H7 (cell line): Measurements from ENCODE around the gene RAB21. TPM values are rescaled to one million over a fixed set of nuclear protein-coding genes. Genes with fewer than 3 reads are reported as not detected.
"Not testable (repeated sequence)": the region's sequence is repeated elsewhere in the genome, so short reads cannot be mapped to it uniquely, and the experiment has no call there.

Experiments
- DNase-seq: peaks from one replicate; pipeline ENCODE4 v3.0.0; 2012
- H3K27me3 ChIP-seq: 2 replicates; pipeline ENCODE4 v1.6.0; 2011; ENCODE audit warnings: mild to moderate bottlenecking, low read length; ENCODE audit not compliant: control insufficient read depth, insufficient read depth
- H3K36me3 ChIP-seq: replicated peaks from 2 replicates; pipeline ENCODE4 v1.5.1; 2011; ENCODE audit warnings: low read length; ENCODE audit not compliant: control insufficient read depth, insufficient read depth
- H3K4me3 ChIP-seq: 2 replicates; pipeline ENCODE4 v1.5.1; 2011; ENCODE audit warnings: low read depth, mild to moderate bottlenecking, control low read depth, low read length, moderate library complexity; ENCODE audit not compliant: insufficient read depth
- total RNA-seq: library from RNA; depleted of rRNA; stranded (reverse); fragments of >200 nt; shearing (Covaris generic); gene quantifications from 2 replicates; pipeline ENCODE4 v1.2.3, GENCODE V29; 2014

The RAB21 gene
- total RNA-seq, 1 experiment from 2014 or later = 11.6 TPM

DNA sequence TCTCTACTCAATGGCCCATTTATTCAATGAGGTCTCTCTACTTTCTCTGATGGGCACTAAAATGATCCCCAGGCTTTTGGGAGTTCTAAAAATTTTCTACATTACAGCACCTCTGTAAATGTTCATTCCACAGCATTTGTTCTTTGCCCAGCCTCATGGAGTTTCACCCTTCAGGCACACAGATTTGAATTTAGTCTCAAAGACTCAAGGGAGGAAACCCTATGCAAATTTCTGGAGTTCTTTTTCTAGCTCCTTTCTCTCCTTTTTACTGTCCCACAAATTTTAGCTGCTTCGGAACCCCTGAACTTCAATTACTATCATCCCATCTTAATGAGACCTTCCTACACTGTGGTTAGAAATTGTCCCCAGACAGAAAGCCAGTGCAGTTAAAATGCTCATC, 17.5 kb upstream of the RAB21 start:
- no peaks in the 10 kb centered on the region for H3K36me3 ChIP-seq
- H3K4me3 ChIP-seq = no peak overlapping the region
- DNase-seq = no peak
- no peaks in the 10 kb centered on the region for H3K27me3 ChIP-seq

DNA sequence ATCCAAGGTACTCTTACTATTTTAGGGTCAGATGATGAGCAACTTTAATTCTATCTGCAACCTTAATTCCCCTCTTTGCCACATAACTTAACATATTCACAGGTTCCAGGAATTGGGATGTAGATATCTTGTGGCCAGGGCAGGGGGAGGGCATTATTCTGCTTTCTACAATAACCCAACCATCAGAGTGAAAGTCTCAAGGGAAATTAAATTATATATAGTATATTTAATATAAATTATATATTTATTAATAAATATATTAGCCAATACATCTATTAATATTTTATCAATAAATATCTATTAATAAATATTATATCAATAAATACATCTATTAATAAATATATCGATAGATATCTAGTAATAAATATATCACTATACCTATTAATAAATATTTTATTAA, 11.7 kb upstream of the RAB21 start:
- Histone ChIP-seq H3K4me3 (no peak overlapping the region), H3K36me3 (no peaks in the 10 kb centered on the region)

DNA sequence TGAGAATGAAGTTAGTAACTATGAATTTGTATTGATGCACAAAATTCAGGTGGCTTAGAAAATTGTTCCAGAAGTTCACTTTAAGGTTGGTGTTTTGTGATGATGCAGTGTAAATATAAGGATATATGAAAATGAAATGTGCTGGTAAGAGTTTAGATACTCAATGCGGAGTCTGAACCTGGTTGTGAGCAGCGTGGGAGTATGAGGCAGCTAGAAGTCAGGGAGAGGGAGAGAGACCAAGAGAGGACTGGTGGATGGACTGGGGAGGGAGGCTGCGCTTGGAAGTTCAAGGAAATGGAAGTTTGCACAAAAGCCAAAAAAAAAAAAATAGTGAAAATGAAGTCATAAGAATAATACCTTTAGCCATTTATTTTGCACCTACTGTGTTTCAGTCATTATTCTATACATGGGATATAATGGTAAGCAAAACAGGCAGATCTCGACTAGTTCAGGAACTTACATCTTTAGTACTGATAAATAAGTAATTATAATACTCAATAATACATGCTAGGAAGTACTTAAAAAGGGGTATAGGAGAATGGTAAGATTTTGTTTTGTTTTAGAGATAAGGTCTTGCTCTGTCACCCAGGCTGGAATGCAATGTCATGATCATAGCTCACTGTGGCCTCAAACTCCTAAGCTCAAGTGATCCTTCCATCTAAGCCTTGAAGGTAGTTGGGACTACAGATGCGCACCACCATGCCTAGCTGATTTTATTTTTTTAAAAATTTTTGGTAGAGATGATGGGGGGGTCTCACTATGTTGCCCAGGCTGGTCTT, 10.0 kb upstream of the RAB21 start:
- Histone ChIP-seq H3K27me3 (no peaks in the 10 kb centered on the region), H3K4me3 (no peak overlapping the region), H3K36me3 (no peaks in the 10 kb centered on the region)
- no peak for DNase-seq

More for the DNA sequence above, 11.7 kb upstream of the RAB21 start:
- no peaks in the 10 kb centered on the region for H3K27me3 ChIP-seq
- DNase-seq = no peak

DNA sequence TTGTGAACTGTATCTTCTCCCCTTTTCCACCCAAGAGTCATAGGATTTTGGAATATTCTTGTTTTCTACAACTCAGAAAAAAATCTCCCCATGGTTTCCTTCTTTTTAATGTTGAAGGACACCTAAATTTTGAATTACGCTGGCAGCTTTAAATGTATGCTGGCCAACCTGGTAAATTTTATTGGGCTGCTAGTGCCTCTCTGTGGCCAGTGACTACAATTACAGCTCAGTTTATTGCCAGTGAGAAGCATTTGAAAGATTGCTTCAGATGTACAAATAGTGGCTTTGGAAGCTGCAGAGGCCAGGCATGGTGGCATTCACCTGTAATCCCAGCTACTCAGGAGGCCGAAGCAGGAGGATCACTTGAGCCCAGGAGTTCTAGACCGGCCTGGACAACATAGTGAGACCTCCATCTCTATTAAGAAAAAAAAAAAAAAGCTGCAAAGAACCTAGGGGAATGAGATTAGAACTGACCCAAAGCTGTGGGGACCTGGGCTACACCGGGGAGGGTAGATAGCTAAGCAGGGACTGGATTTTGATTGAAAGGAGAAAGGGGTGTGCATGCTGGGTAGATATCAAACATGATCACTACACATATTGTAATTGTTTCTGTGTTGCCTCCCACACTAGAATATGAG, 7.6 kb upstream of the RAB21 start:
- Histone ChIP-seq H3K27me3 (no peaks in the 10 kb centered on the region), H3K4me3 (no peak overlapping the region), H3K36me3 (no peaks in the 10 kb centered on the region)
- no peak for DNase-seq

DNA sequence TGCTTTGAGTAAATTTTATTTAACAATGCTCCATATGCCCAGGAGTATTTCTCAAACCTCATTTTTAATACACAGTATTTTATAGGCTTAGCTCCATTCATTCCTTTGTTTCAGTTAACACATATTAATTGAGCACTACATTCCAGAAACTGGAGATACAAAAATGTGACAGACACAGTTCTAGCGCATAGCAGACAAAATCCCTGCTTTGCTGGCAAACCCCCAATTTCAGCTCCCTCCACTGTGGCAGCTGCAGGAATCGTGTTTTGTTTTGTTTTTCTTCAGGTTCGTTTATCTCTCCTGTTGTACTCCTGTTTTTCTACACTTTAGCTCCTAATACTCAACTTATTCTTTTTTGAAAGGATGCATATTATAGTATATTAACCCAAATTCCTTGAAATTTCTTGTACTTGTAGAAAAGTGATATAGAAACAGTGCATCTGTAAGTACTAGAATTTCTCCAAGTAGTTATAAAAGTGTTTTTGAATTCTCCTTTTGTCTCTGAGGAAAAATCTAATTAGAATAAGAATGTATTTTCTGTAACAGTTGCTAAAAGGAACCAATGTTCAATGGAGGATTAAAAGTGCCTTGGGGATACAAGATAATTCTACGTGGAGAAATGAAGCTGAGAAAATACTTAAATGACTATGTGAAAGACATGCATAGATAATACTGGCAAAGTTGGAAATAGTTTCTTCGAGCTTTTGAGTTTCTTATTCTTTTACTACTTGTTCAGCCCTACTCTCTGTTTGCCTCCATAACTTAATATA, 6.4 kb upstream of the RAB21 start:
- H3K36me3 ChIP-seq = no peaks in the 10 kb centered on the region
- H3K4me3 ChIP-seq = no peak overlapping the region
- H3K27me3 ChIP-seq = no peaks in the 10 kb centered on the region
- no peak for DNase-seq

DNA sequence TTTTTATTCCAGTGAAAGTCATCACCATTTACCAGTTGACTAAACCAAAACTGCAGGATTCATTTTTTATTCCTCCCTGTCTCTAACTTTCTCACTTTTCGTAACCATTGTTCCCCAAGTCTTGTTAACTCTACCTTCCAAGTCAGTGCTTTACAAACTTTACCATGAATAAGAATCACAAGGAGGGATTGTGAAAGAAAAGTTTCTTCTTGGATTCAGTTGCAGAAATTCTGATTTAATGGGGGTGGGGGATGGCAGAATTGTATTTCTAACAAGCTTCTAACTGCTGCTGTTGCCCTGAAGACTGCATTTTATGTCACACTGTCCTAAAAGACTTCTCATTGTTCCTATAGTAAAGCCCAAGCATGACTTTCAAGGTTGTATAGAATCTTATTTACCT, 5.0 kb upstream of the RAB21 start:
- Histone ChIP-seq H3K36me3 (no peaks in the 10 kb centered on the region), H3K27me3 (no peaks in the 10 kb centered on the region), H3K4me3 (no peak overlapping the region)
- no peak for DNase-seq

DNA sequence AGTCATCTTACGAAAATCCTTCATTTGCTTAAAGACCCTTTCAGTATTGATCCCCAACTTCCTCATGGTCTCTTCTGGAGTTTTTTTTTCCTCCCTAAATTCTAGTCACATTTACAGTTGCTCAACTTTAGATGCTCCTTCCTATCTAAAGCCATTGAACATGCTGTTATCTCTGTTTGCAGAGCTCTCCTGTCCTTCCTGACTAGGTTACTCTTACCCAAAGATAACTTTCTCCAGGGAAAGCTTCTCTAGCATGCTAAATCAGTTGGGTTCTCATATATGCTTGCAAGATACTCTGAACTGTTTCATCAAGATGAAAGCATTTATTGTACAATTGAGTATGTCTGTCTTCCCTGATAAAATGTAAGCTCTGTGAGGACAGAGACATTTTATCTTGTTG, 1.8 kb upstream of the RAB21 start:
- Histone ChIP-seq H3K27me3 (no peaks in the 10 kb centered on the region), H3K36me3 (no peaks in the 10 kb centered on the region), H3K4me3 (no peak overlapping the region)
- no peak for DNase-seq

DNA sequence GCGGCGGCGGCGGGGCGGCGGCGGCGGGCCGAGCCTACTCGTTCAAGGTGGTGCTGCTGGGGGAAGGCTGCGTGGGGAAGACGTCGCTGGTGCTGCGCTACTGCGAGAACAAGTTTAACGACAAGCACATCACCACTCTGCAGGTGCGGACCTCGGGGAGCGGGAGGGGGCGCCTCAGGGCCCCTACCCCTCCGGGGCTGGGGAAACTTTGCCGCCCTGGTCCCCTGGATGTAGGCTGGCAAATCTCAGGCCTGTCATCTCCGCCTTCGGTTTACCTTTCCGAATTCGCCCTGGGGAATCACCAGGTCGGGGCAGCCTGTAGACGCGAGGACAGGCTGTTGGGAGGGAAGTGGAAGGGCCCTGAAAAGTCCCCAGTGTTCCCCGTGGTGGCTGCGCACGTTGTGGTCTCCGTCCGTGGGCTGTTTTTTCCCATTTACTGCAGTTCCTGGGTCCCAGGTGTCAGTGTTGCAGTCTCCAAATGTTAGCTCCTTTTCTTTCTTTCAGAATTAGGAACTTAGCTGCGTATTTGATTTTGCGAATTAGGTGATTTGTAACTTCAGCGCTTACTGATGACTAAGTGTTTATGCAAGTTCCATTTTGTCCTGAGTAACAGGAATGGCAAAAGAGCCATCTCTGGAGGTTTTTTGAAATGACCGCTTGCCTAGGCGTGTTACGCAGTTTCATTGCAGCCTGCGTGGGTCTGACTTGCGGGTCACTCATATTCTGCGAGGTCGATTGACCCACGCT, 656 bp downstream of the RAB21 start:
- H3K27me3 ChIP-seq = no peaks in the 10 kb centered on the region
- H3K4me3 ChIP-seq = peak overlapping the region; percentile 52
- DNase-seq = no peak
- H3K36me3 ChIP-seq = no peaks in the 10 kb centered on the region

DNA sequence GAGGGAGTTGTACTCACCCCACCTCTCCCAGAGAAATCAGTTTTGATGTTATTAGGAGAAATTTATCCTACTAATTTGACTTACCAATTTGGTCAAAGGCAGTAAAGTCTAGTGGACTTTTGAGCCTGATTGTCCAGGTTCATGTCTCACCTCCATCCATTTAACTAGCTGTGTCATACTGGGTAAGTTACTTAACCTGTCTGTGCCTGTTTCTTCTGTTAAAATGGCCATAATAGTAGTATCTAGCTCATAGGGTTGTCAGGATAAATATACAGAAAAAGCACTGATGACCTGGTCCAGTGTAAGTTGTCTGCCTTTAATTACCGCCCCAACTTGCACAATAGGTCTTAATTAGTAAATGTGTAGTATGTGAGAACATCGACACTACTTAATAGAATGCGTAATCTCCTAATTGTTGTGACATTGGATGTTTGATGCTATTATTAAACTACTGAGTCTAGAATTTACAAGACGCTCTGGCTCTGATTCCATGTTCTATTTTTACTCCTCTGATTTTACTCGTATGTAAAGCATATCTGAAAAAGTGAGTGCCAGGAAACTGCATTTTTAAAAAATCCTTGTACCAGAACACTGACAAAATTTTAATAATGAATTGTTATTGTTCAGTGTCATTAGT, 1.5 kb downstream of the RAB21 start:
- Histone ChIP-seq H3K36me3 (no peaks in the 10 kb centered on the region), H3K4me3 (peak overlapping the region; percentile 52)
- DNase-seq = no peak

DNA sequence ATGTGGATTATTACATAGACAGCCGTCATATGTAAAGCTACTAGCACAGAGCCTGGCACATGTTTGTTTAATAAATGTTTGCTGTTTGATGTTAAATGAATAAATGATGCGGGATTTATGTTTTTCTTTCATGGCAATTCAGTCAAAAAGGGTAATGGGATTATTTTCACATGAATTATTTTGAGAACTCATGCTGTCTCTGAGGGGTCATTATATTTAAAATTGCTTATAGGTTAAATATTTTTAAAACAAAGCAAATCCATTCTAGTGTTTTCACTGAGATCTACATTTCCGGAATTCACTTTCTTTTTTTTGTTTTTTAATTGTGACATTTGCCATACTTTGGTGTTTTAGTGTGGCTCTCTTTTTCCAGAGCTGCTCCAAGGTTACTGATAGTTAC, 5.3 kb downstream of the RAB21 start:
- no peaks in the 10 kb centered on the region for H3K27me3 ChIP-seq
- no peaks in the 10 kb centered on the region for H3K36me3 ChIP-seq
- DNase-seq = no peak
- H3K4me3 ChIP-seq = no peak overlapping the region

More for the DNA sequence above, 1.5 kb downstream of the RAB21 start:
- H3K27me3 ChIP-seq = no peaks in the 10 kb centered on the region

DNA sequence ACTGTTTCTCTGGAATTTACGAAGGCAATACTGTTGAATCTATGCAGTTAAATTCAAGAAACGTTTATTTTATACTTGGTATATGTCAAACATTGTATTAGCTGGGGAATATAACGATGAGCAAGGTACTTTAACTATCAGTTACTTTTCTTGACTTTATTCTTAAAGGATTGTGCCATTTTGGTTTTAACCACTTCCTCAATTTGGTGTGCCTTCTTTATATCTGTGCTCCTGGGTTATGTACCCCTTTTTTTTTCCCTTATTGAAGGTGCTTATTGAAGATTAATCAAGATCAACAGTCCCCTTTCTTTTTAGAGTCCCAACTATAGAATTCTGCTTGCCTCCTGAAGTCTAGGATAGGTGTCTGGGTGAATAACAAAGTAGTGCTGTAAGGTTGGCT, 5.8 kb downstream of the RAB21 start:
- no peak for DNase-seq
- Histone ChIP-seq H3K27me3 (no peaks in the 10 kb centered on the region), H3K4me3 (no peak overlapping the region), H3K36me3 (no peaks in the 10 kb centered on the region)

DNA sequence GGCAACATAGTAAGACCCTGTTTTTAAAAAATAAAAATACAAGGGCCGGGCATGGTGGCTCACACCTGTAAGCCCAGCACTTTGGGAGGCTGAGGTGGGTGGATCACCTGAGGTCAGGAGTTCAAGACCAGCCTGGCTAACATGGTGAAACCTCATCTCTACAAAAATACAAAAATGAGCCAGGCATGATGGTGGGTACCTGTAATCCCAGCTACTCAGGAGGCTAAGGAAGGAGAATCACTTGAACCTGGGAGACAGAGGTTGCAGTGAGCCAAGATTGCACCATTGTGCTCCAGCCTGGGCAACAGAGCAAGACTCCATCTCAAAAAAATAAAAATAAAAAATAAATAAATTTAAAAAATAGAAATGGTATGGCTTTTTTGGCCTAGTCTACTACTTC, 6.7 kb downstream of the RAB21 start:
- H3K4me3 ChIP-seq, DNase-seq, H3K27me3 ChIP-seq, H3K36me3 ChIP-seq: not testable (repeated sequence)

DNA sequence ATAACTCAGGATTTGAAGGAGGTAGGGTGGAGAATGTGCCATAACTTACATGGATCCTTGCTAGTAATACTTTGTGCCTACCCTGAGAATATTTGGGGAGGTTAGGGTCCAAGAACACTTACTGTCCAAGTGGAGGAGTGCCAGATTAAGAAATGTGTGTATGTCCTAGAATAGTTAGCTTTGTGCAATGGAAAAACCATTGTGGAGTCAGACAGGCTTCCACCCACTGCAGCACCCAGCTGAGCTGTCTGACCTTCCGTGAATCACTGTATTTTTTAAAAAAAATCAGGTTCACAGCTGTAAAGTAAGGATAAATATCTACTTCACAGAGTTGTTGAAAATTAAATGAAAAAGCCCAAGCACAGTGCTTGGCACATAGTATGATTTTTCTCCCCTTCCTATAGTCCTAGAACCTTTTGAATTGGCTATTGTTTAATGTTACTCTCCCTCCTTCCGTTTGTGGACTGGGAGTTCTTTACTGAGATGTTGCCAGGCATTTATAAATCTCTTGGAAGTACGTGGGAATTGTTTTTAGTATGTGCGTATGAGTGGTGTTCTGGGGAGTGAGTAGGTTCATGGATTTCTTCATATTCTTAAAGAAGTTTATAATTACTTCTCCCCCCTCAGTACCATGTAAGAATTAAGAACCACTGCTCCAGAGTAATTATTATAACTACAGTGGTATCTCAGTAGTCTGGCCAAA, 9.2 kb downstream of the RAB21 start:
- no peaks in the 10 kb centered on the region for H3K27me3 ChIP-seq
- no peak overlapping the region for H3K4me3 ChIP-seq
- H3K36me3 ChIP-seq = no peaks in the 10 kb centered on the region
- no peak for DNase-seq
